GM19452 (cell line): Measurements from ENCODE around the gene APLP2.
"Not testable (repeated sequence)": the region's sequence is repeated elsewhere in the genome, so short reads cannot be mapped to it uniquely, and the experiment has no call there.

Experiments
- ATAC-seq: cut with Tn5 transposase; IDR thresholded peaks from one replicate; pipeline ENCODE4 v1.9.1; 2021; ENCODE audit not compliant: unreplicated experiment

Gene APLP2

DNA sequence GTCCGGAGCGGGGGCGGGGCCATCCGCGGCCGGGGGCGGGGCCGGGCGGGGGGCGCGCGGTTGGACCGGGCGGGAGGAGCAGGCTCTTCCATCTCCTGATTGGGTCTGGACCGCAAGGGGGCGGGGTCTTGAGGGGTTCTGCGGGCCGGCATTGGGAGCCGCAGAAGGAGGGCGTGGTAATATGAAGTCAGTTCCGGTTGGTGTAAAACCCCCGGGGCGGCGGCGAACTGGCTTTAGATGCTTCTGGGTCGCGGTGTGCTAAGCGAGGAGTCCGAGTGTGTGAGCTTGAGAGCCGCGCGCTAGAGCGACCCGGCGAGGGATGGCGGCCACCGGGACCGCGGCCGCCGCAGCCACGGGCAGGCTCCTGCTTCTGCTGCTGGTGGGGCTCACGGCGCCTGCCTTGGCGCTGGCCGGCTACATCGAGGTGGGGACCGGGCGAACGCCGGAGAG is at the start of gene APLP2:
APLP2 (plus strand) TSS at position 236 of the 450 bp plus-strand sequence; CDS start at position 320, 84 bp downstream.
- ATAC-seq, result peak; percentile 96

- ATAC-seq, result no peak
These were observed 49.4 kb upstream of the APLP2 start for GRCh38 chr11:130020323-130020722.

DNA sequence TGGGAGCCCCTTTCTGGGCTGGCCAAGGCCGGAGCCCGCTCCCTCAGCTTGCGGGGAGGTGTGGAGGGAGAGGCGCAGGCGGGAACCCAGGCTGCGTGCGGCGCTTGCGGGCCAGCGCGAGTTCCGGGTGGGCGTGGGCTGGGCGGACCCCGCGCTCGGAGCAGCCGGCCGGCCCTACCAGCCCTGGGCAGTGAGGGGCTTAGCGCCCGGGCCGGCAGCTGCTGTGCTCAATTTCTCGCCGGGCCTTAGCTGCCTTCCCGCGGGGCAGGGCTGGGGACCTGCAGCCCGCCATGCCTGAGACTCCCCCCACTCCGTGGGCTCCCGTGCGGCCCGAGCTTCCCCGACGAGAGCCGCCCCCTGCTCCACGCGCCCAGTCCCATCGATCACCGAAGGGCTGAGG is 48.1 kb upstream of the APLP2 start:
- not testable (repeated sequence) for ATAC-seq

DNA sequence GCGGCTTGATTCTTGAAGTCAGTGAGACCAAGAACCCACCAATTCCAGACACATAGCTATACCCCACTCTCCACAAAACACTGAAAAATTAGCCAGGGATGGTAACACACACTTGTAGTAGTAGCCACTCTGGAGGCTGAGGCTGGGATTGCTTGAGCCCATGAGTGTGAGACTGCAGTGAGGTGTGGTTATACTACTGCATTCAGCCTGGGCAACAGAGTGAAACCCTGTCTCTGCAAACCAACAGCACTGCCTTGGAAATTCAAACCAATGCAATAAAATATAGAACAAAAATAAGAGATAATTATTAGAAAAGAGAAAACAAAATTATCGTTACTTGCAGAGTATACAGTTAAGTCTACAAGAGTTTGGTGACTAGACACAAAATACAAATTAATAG is 46.9 kb upstream of the APLP2 start:
- peak; percentile 27 for ATAC-seq

GRCh38 chr11:130023204-130023603 is 46.5 kb upstream of the APLP2 start:
- peak; percentile 97 for ATAC-seq

GRCh38 chr11:130024361-130024760 is 45.3 kb upstream of the APLP2 start:
- no peak for ATAC-seq

DNA sequence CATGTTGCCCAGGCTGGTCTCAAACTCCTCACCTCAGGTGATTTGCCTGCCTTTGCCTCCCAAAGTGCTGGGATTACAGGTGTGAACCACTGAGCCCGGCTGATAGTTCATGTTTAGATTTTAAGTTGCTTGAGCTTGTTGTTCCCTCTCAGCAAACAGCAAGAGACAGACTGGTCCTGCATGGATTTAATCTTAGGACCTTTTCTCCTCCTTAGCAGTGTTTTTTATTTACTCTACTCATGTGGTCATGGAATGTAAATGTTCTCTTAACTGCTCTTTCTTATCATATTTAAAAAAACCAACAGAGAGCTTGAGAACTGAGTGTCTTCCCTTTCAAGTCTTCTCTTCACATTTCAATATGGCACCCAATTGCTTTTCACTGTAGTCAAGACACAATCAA is 44.3 kb upstream of the APLP2 start:
- no peak for ATAC-seq

GRCh38 chr11:130029137-130029536 is 40.6 kb upstream of the APLP2 start:
- peak; percentile 82 for ATAC-seq

DNA sequence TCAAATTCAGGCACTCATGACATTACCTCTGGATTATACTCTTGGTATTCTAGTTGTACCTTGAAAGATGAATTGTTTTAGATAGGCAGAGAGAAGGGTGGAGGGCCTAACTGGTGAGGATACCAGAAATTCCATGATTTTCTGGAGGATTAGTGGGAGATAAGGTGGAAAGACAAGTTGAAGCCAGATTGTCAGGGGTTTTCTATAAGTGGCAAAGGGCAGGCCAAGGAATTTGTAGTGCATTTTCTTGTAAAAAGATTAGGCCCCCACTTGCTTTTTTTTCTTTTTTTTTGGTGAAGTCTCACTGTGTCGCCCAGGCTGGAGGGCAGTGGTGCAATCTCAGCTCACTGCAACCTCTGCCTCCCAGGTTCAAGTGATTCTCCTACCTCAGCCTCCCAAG is 38.6 kb upstream of the APLP2 start:
- no peak for ATAC-seq

DNA sequence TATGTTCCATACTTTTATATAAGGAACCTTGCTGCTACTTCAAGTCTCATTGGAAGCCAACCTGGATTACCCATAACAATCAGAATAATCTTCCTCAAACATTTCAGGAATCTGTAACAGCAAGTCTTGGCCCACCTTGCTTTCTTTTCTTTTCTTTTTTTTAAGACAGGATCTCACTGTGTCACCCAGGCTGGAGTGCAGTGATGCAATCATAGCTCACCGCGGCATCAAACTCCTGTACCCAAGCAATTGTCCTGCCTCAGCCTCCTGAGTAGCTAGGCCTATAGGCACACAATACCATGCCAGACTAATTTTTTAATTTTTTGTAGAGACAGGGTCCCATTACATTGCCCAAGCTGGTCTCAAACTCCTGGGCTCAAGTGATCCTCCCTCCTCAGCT is 37.7 kb upstream of the APLP2 start:
- no peak for ATAC-seq

DNA sequence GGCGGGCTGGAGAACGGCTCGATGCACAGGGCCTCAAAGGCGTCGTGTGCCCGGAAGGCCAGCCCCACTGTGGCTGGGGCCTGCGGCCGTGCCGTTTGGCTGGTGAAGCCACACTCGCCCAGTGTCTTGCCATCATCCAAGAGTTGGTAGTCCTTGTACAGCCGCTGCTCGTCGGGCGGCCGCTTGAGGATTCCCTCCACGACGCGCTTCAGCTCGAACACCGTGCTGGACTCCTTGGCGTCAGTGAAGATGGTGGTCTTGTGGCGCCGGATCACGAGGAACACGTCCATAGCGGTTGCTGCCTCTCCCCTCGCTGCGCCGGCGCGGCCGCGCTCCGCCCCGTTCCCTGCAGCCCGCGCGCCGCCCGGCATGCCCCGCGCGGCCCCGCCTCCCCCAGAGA is 36.8 kb upstream of the APLP2 start:
- ATAC-seq, result no peak

DNA sequence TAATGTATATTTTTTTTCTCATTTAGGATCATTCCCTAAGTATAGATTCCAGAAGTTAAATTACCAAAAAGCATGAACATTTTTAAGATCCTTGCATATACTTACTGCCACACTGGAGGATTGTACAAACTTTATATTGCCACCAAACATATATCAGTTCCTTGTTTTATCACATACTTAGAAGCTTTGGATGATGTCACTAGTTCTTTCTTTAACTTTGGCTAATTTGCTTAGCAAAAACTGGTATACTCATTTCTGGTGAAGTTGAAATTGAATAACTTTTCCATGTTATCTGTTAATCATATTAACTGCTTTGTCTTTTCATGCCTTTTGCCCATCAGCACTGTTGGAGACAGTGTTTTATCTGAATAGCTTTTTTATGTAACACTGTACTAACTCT is 35.5 kb upstream of the APLP2 start:
- no peak for ATAC-seq

- no peak for ATAC-seq
These were observed 32.6 kb upstream of the APLP2 start for GRCh38 chr11:130037058-130037457.

DNA sequence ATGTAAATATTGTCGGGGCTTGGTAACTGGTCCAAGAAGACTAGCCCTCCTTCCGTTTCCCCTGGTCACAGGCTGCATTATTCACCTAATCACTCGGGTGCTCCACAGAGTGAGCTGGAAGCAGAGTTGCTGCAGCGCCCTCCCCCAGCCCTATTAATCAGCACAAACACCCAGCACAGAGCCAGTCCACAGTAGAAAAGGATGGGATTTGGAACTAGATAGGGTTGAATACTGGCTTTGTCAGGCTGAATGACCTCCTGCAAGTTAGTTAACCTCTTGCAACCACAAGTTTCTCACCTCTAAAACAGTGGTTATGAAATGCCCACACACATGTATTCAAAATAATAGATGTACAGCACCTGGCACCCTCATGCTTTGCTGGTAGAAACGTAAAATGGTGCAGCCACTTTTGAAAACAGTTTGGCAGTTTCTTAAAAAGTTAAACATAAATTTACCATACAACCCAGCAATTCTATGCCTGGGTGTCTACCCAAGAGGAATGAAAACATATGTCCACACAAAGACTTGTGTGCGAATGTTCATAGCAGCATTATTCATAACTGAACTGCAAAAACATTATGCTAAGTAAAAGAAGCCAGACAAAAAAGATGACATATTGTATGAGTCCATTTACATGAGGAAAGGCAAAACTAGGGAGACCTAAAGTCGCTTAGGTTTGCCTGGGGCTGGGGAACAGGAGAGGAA is 31.7 kb upstream of the APLP2 start:
- ATAC-seq, result no peak

GRCh38 chr11:130040281-130040940 is 29.3 kb upstream of the APLP2 start:
- no peak for ATAC-seq

GRCh38 chr11:130042093-130042591 is 27.6 kb upstream of the APLP2 start:
- no peak for ATAC-seq

DNA sequence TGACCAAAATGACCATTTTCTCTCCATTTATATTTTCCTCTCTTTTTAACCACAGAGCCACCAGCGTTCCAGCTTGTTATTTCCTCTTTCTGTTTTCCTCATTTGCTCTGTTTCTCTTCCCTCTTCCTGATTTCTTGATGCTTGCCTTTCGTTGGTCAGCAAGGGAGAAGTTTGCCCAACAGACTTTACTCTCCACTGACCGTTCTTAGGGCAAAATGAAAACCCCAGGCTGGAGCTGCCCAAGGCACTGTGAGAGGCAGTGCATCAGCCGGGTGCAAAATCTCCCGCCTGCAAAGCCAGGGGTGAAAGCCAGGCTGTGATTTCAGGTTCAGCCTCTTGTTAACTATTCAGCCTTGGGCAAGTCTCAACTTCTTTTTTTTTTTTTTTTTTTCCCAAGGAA is 26.1 kb upstream of the APLP2 start:
- ATAC-seq, result no peak

DNA sequence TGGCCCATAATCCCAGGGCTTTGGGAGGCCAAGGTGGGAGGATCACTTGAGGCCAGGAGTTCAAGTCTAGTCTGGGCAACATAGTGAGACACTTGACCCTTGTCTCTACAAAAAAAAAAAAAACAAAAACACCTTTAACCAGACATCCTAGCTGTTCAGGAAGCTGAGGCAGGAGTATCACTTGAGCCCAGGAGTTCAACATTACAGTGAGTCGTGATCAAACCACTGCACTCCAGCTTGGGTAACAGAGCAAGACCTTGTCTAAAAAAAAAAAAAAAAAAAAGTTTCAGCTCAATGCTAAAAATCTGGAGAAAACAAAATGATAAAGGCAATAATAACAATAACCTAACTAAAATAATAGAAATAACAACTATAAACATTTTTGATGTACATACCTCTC is 22.6 kb upstream of the APLP2 start:
- no peak for ATAC-seq

DNA sequence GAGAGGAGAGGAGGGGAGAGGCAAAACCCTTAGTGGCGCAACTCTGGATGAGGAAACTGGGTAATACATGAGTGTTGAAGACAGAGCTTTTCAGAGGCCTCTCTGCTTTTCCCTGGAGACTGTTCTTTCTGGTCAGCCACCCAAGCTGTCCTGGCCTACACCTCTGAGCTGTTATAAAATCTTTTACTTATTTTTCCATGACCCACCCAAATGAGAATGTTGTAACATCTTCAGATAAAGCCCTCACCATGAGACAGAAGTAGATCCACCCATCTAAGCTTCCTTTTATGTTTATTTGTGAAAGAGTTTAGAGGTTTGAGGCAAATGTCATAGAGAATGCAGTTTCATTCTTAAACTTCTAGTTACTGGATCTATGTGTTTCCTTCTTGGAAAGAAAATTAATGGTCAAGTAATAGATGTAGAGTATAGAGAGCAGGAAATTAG is 20.3 kb upstream of the APLP2 start:
- ATAC-seq, result no peak

GRCh38 chr11:130050257-130050656 is 19.4 kb upstream of the APLP2 start:
- no peak for ATAC-seq

DNA sequence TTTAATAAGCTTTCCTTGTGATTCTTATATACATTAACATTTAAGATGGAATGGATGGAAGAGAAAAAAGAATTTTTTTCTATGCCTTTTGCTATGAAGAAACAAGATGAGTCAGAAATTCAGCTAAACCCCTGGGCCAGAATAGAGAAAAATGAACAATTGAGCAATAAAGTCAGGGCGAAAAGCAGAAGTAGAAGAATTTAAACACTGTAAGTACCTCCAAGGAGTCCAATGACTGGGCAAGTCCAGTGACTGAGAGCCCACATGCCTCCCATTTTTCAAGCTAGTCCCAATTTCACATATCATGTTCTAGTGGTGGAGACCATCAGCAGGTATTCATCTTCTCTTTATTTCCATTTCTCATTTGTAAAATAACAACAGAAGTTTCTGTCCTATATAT is 18.6 kb upstream of the APLP2 start:
- no peak for ATAC-seq

DNA sequence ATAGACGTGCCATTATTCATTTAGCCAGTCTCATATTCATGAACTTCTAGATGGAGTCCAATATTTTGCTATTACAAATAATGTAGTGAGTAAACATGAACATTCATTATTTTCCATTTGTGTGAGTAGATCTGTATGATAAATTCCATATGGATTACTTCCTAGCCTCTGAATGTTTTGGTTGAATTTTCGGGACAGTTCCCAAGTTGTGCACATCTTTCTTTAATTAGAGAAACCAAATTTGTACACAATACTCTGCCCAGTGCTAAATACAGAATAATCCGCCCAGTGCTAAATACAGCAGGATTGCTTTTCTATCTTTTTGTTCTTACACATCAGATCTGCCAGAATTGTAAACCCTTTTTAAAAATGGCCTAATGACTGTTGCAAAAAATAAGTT is 17.1 kb upstream of the APLP2 start:
- no peak for ATAC-seq
